ENCODE measurements around the gene FNBP1.

DNA sequence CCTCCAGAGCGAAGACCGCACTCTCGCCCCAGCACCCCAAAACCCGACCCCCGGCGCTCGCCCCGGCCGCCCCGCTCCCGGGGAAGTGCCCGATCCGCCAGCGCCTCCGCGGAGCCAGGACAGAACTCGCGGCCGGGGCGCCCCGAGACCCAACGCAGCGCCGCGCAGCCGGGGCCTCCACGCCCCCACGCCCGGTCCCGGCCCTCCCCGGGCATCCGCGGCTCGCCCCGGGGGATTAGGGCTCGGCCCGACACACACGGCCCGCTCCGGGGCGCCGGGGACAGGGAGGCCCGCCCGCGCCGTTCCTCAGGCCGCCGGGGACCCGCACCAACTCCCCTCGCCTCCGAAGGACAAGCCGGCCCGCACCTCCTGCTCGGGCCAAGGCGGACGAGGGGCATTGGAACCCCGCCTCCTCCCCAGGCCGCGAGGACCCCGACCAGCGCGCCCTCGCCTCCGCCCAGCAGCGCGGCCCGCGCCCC is 544 bp downstream of the FNBP1 start:
- no peak for TF ChIP-seq EZH2 (IDR thresholded peaks at IDR 0.05; ENCODE audit: low read length, unreplicated experiment)
- TF ChIP-seq, protein P1, sequence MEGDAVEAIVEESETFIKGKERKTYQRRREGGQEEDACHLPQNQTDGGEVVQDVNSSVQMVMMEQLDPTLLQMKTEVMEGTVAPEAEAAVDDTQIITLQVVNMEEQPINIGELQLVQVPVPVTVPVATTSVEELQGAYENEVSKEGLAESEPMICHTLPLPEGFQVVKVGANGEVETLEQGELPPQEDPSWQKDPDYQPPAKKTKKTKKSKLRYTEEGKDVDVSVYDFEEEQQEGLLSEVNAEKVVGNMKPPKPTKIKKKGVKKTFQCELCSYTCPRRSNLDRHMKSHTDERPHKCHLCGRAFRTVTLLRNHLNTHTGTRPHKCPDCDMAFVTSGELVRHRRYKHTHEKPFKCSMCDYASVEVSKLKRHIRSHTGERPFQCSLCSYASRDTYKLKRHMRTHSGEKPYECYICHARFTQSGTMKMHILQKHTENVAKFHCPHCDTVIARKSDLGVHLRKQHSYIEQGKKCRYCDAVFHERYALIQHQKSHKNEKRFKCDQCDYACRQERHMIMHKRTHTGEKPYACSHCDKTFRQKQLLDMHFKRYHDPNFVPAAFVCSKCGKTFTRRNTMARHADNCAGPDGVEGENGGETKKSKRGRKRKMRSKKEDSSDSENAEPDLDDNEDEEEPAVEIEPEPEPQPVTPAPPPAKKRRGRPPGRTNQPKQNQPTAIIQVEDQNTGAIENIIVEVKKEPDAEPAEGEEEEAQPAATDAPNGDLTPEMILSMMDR (conservative IDR thresholded peaks at IDR 0.05; ENCODE audit: low read depth, low read length) = no peak
